IMR-90 (cell line): ENCODE results near the gene ARMH3.
A peak's percentile ranks its signal among the peaks of the same experiment; 100 is the strongest.

ENCODE experiments used
- CEBPB ChIP-seq: IDR thresholded peaks from 2 replicates; pipeline ENCODE4 v1.6.1; 2012; ENCODE audit warnings: low read depth, low read length, improper control_type of control experiment
- MAFK ChIP-seq: IDR thresholded peaks from 2 replicates; pipeline ENCODE4 v1.6.1; 2012; ENCODE audit warnings: low read depth, low read length, improper control_type of control experiment
- MAZ ChIP-seq: IDR thresholded peaks from 2 replicates; pipeline ENCODE4 v1.6.1; 2012; ENCODE audit warnings: low read depth, mild to moderate bottlenecking, low read length, improper control_type of control experiment, moderate library complexity, borderline replicate concordance
- MXI1 ChIP-seq: IDR thresholded peaks from 2 replicates; pipeline ENCODE4 v1.6.1; 2012; ENCODE audit warnings: low read depth, mild to moderate bottlenecking, low read length, moderate library complexity, borderline replicate concordance
- NFE2L2 ChIP-seq: fragments of 150-350 bp; IDR thresholded peaks from 2 replicates; pipeline ENCODE4 v1.6.1; 2016; ENCODE audit warnings: low read depth, mild to moderate bottlenecking, low read length
- POLR2A ChIP-seq: IDR thresholded peaks from 2 replicates; pipeline ENCODE4 v1.6.1; 2012; ENCODE audit warnings: mild to moderate bottlenecking, low read depth, low read length
- RAD21 ChIP-seq: IDR thresholded peaks from 2 replicates; pipeline ENCODE4 v1.6.1; 2012; ENCODE audit warnings: low read length, improper control_type of control experiment
- RFX5 ChIP-seq: IDR thresholded peaks from 2 replicates; pipeline ENCODE4 v1.8.0; 2012; ENCODE audit warnings: low read depth, mild to moderate bottlenecking, low read length, moderate library complexity
- TF ChIP-seq, protein P1 (sequence below): conservative IDR thresholded peaks from 2 replicates; pipeline ENCODE4 v1.5.1; 2012; ENCODE audit warnings: mild to moderate bottlenecking, low read depth, low read length, improper control_type of control experiment
- TF ChIP-seq, protein P2 (sequence below): fragments of 150-350 bp; IDR thresholded peaks from 2 replicates; pipeline ENCODE4 v1.6.1; 2017; ENCODE audit warnings: mild to moderate bottlenecking, antibody characterized with exemption, low read length, low read depth

GRCh38 chr10:101889256-101890210 is 166.4 kb downstream of the ARMH3 start:
- no peak for TF ChIP-seq POLR2A
- TF ChIP-seq, protein P1, sequence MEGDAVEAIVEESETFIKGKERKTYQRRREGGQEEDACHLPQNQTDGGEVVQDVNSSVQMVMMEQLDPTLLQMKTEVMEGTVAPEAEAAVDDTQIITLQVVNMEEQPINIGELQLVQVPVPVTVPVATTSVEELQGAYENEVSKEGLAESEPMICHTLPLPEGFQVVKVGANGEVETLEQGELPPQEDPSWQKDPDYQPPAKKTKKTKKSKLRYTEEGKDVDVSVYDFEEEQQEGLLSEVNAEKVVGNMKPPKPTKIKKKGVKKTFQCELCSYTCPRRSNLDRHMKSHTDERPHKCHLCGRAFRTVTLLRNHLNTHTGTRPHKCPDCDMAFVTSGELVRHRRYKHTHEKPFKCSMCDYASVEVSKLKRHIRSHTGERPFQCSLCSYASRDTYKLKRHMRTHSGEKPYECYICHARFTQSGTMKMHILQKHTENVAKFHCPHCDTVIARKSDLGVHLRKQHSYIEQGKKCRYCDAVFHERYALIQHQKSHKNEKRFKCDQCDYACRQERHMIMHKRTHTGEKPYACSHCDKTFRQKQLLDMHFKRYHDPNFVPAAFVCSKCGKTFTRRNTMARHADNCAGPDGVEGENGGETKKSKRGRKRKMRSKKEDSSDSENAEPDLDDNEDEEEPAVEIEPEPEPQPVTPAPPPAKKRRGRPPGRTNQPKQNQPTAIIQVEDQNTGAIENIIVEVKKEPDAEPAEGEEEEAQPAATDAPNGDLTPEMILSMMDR = peak; percentile 90
- peak; percentile 87 for TF ChIP-seq RAD21
- no peak for TF ChIP-seq MXI1
- no peak for TF ChIP-seq MAFK
- TF ChIP-seq RFX5 = no peak
- TF ChIP-seq CEBPB = no peak
- TF ChIP-seq, protein P2, sequence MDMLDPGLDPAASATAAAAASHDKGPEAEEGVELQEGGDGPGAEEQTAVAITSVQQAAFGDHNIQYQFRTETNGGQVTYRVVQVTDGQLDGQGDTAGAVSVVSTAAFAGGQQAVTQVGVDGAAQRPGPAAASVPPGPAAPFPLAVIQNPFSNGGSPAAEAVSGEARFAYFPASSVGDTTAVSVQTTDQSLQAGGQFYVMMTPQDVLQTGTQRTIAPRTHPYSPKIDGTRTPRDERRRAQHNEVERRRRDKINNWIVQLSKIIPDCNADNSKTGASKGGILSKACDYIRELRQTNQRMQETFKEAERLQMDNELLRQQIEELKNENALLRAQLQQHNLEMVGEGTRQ = no peak
- TF ChIP-seq NFE2L2 = no peak
- TF ChIP-seq MAZ = peak; percentile 17; the same call in 1 of the 2 replicates
